H1 (cell line): Measurements from ENCODE around the gene GPR156.

Source experiments
- EP300 ChIP-seq, 2 experiments: IDR thresholded peaks; 1 replicate in 1 of 2; 2 replicates in 1 of 2; pipeline ENCODE4 v1.6.1; 2011 to 2012; ENCODE audit warnings: low read depth in 2 of 2, low read length in 2 of 2, mild to moderate bottlenecking in 2 of 2, borderline replicate concordance in 1 of 2, inconsistent platforms in 1 of 2, moderate library complexity in 1 of 2
- POLR2AphosphoS5 ChIP-seq: IDR thresholded peaks from 2 replicates; pipeline ENCODE4 v1.6.1; 2011; ENCODE audit warnings: low read depth, low read length
- RAD21 ChIP-seq, 2 experiments: IDR thresholded peaks in 1 of 2; conservative IDR thresholded peaks in 1 of 2; 2 replicates each; pipeline ENCODE4 v1.6.1; 2011; ENCODE audit warnings: low read depth in 2 of 2, low read length in 2 of 2, improper control_type of control experiment in 1 of 2, inconsistent platforms in 1 of 2, mild to moderate bottlenecking in 1 of 2, moderate library complexity in 1 of 2
- SRF ChIP-seq: IDR thresholded peaks from 2 replicates; pipeline ENCODE4 v1.6.1; 2011; ENCODE audit warnings: mild to moderate bottlenecking, low read depth, low read length, moderate library complexity
- TF ChIP-seq, protein P1 (sequence below), 3 experiments: IDR thresholded peaks; 1 replicate in 2 of 3; 2 replicates in 1 of 3; pipeline versions ENCODE4 v1.5.1 to v1.6.1; 2011; ENCODE audit warnings: low read length in 3 of 3, mild to moderate bottlenecking in 3 of 3, inconsistent platforms in 2 of 3, low read depth in 1 of 3, moderate library complexity in 1 of 3; ENCODE audit not compliant: insufficient read depth in 1 of 3; ENCODE audit errors: control extremely low read depth in 1 of 3

DNA sequence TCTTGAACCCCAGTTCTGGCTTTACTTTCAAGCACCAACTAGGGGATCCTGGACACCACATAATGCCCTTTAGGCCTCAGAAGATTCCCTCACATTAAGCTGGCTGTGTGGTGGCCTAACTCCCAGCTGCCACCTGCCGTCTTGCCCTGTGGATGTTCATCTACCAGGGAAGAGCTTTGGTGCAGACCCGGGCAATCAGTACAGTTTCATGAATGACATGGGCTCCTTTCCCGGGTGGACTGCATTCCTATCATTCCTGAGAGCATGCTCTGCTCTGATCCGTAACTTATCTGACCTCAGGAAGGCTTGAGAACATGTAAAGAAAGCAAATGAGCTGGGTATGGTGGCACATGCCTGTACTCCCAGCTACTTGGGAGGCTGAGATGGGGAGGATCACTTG is 140.8 kb downstream of the GPR156 start:
- TF ChIP-seq, protein P1, sequence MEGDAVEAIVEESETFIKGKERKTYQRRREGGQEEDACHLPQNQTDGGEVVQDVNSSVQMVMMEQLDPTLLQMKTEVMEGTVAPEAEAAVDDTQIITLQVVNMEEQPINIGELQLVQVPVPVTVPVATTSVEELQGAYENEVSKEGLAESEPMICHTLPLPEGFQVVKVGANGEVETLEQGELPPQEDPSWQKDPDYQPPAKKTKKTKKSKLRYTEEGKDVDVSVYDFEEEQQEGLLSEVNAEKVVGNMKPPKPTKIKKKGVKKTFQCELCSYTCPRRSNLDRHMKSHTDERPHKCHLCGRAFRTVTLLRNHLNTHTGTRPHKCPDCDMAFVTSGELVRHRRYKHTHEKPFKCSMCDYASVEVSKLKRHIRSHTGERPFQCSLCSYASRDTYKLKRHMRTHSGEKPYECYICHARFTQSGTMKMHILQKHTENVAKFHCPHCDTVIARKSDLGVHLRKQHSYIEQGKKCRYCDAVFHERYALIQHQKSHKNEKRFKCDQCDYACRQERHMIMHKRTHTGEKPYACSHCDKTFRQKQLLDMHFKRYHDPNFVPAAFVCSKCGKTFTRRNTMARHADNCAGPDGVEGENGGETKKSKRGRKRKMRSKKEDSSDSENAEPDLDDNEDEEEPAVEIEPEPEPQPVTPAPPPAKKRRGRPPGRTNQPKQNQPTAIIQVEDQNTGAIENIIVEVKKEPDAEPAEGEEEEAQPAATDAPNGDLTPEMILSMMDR (IDR thresholded peaks at IDR 0.05; ENCODE audit: control extremely low read depth in 1 of 3, insufficient read depth in 1 of 3, low read depth in 1 of 3, low read length in 3 of 3) = no peak
- TF ChIP-seq RAD21 (IDR thresholded peaks at IDR 0.05 in 1 of 2, conservative IDR thresholded peaks at IDR 0.05 in 1 of 2; ENCODE audit: low read depth in 2 of 2, low read length in 2 of 2) = no peak
- TF ChIP-seq SRF = no peak
- no peak for TF ChIP-seq POLR2AphosphoS5
- TF ChIP-seq EP300 (IDR thresholded peaks at IDR 0.05; ENCODE audit: borderline replicate concordance in 1 of 2, low read depth in 2 of 2, low read length in 2 of 2) = no peak
